Peyer's patch (tissue), 4 donors: ENCODE measurements around the gene INTS6. TPM values are rescaled to one million over a fixed set of nuclear protein-coding genes. Genes with fewer than 3 reads are reported as not detected.

ENCODE experiments used
- DNase-seq, 3 donors: peaks; one replicate each; pipeline ENCODE4 v3.0.0-alpha.2; 2017 to 2019
- H3K27ac ChIP-seq, 4 donors: fragments of 200-600 bp; sonication (generic); one replicate each; pipeline ENCODE4 v1.5.1; 2016 to 2019
- H3K27me3 ChIP-seq, 2 donors: fragments of 200-600 bp; sonication (generic); one replicate each; pipeline ENCODE4 v1.5.1; 2019
- H3K36me3 ChIP-seq, 3 donors: fragments of 200-600 bp; sonication (generic); one replicate each; pipeline ENCODE4 v1.5.1; 2016 to 2019
- H3K4me1 ChIP-seq, 4 donors: fragments of 200-600 bp; sonication (generic); one replicate each; pipeline ENCODE4 v1.5.1; 2016 to 2019
- H3K4me3 ChIP-seq, 4 donors: fragments of 200-600 bp; sonication (generic); 1 replicate in 3 of 4; 2 replicates in 1 of 4; pipeline ENCODE4 v1.5.1; 2016 to 2019; ENCODE audit warnings: mild to moderate bottlenecking in 1 of 4
- H3K9me3 ChIP-seq, 4 donors: fragments of 200-600 bp; sonication (generic); one replicate each; pipeline ENCODE4 v1.5.1; 2016 to 2019; ENCODE audit warnings: mild to moderate bottlenecking in 1 of 4
- CTCF ChIP-seq, 6 experiments: fragments of 450-650 bp in 4 of 6; fragments of 200-600 bp in 2 of 6; sonication (generic) in 1 of 6; IDR thresholded peaks; one replicate each; pipeline ENCODE4 v1.5.1; 2017 to 2019; ENCODE audit warnings: antibody characterized with exemption in 6 of 6, mild to moderate bottlenecking in 3 of 6, moderate library complexity in 1 of 6
- POLR2A ChIP-seq, 2 donors: fragments of 450-650 bp; IDR thresholded peaks; one replicate each; pipeline ENCODE4 v1.5.1; 2017; ENCODE audit warnings: antibody characterized with exemption in 2 of 2, mild to moderate bottlenecking in 2 of 2, moderate library complexity in 2 of 2
- small RNA-seq, 2 donors: library from RNA; depleted of rRNA; stranded (forward); fragments of <200 nt; gene quantifications; one replicate each; pipeline ENCODE3, GENCODE V24; 2016
- total RNA-seq, 4 donors: library from RNA; depleted of rRNA; stranded (reverse); fragments of >200 nt; gene quantifications; one replicate each; pipeline ENCODE4 v1.1.0, GENCODE V29; 2016

Gene INTS6
- total RNA-seq, 4 donors from 2014 or later = 28.9 to 46.4 (median 33.5) TPM

GRCh38 chr13:51318015-51318414 is 134.8 kb downstream of the INTS6 start:
- TF ChIP-seq CTCF (IDR thresholded peaks at IDR 0.05) = no peak
- TF ChIP-seq POLR2A (IDR thresholded peaks at IDR 0.05) = no peak
- no peak for DNase-seq

DNA sequence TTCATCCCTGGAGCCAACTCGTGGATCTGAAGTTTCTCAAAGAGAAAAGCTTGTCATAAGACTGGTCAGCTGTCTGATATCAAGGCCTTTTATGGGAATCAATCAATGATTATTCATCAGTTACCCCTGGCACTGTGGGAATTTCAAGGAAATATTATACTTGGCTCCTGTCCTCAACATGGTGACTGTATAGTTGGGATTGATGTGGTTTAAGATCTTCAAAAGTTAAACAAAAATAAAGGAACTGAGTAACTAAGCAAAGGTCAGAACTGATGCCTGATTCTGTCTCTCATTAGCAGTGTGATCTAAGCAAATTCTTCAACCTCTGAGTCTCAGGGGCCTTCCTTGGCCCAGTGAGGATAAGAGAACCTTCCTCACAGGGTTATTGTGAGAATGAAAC is 135.6 kb downstream of the INTS6 start:
- TF ChIP-seq CTCF (IDR thresholded peaks at IDR 0.05) (no peak), POLR2A (IDR thresholded peaks at IDR 0.05) (no peak)
- Histone ChIP-seq H3K27ac (no peak overlapping the region), H3K4me3 (no peak overlapping the region), H3K9me3 (no peaks in the 10 kb centered on the region), H3K27me3 (no peaks in the 10 kb centered on the region), H3K4me1 (no peaks in the 10 kb centered on the region), H3K36me3 (no peaks in the 10 kb centered on the region)
- no peak for DNase-seq

More at GRCh38 chr13:51318015-51318414, 134.8 kb downstream of the INTS6 start:
- Histone ChIP-seq H3K27ac (no peak overlapping the region), H3K27me3 (no peaks in the 10 kb centered on the region), H3K9me3 (no peaks in the 10 kb centered on the region), H3K36me3 (no peaks in the 10 kb centered on the region), H3K4me3 (no peak overlapping the region), H3K4me1 (no peaks in the 10 kb centered on the region)

GRCh38 chr13:51313619-51314018 is 139.2 kb downstream of the INTS6 start:
- H3K4me1 ChIP-seq = no peaks in the 10 kb centered on the region
- H3K27me3 ChIP-seq = no peaks in the 10 kb centered on the region
- H3K4me3 ChIP-seq = no peak overlapping the region
- H3K9me3 ChIP-seq = no peaks in the 10 kb centered on the region
- TF ChIP-seq CTCF (IDR thresholded peaks at IDR 0.05) (no peak), POLR2A (IDR thresholded peaks at IDR 0.05) (no peak)
- no peak for DNase-seq
- no peaks in the 10 kb centered on the region for H3K36me3 ChIP-seq
- no peak overlapping the region for H3K27ac ChIP-seq

DNA sequence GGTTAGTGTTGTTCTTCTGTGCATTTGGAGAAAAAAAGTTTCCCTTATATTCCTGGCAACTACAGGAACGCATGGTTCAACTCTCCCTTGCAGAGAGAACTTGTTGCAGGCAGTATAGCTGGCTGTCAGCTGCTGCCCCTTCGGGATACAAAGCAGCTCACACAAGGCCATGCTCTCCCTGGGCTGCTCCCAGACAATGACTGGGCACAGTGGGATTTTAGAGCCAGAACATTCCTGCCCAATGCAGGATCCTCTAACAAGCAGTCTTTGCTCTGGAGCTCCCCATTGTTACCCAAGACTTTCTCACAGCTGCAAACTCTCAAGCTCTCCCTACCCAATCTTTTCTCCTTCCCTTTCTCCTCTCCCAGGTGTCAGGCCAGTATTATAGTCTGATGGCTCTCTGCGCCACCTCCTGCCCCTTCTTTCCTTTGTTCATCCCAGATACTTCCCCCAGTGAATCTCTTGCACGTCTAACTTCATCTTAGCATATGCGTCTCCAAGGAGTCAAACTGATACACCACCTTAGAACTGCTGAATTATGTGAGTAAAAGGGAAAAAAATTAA is 140.8 kb downstream of the INTS6 start:
- H3K4me3 ChIP-seq = no peak overlapping the region
- no peak overlapping the region for H3K27ac ChIP-seq
- H3K27me3 ChIP-seq = no peaks in the 10 kb centered on the region
- H3K36me3 ChIP-seq = no peaks in the 10 kb centered on the region
- DNase-seq = no peak
- H3K9me3 ChIP-seq = no peaks in the 10 kb centered on the region
- H3K4me1 ChIP-seq = no peaks in the 10 kb centered on the region
- TF ChIP-seq POLR2A (IDR thresholded peaks at IDR 0.05) (no peak), CTCF (IDR thresholded peaks at IDR 0.05) (no peak)

Small RNA genes within 50 kb of the gene (small RNA-seq; reads per million reads assigned to genes)
- 0 reads per million in 2 donors for gene MIR5693
- 0 reads per million in 2 donors for gene RN7SL320P
- gene SNRPGP11 = 0 reads per million in 2 donors

Other genes with a start within 250 kb of the INTS6 start
- 1 to 10 TPM in 2 of 4 donors, under 1 TPM in 2; 0.35 to 3.2 (median 1.5) TPM for gene FAM124A, start 230.6 kb downstream of the INTS6 start, total RNA-seq
- gene SERPINE3, start 113.3 kb downstream of the INTS6 start, total RNA-seq = not detected
- gene WDFY2, start 131.4 kb upstream of the INTS6 start, total RNA-seq = 10 to 100 TPM in 2 of 4 donors, 1 to 10 TPM in 2; 6.0 to 11.3 (median 9.7) TPM